ENCODE measurements around the gene PDX1.

The PDX1 gene

DNA sequence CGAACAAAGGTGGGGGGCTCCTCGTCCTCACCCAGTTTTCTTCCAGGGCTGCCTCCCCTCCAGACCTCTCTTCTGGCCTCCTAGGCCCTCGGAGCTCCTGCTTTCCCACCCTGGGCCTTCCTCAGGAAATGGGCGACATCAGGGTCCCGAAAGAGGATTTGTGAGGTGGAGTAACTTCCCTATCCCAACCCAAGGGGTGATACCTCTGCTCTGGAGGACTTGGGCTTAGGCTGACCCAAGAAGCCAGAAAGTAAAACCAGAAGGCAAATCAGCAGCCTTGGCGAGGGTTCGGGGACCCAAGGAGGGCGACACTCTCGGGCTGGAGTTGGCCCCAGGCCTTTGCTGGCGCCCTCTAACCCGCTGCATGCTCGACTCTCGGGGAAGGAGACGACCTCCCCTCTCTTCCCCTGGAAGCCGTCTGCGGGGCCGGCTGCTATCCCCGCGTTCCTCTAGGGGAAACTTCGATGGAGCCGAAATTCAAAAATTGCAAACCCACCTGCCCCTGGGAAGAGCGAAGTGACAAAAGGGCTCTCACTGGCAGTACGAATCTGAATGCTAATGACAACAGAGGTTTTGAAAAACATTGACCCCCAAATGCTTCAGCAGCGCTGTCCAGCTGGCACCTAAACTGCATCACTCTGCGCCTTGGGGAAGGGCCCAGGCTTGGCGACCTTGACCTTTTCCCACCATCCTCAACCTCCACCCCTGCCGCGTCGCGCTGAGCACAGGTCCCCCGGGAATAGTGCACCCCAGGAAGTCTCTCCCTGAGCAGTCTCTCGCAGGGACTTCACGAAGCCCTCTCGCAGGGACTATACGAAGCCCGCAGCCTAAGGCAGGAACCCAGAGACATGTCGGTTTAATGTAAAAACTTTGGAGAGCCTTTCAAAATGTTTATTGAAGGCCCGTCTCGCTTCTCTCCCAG is 2.4 kb downstream of the PDX1 start:
- in situ Hi-C loops (cut with HindIII; ENCODE audit: low sequenced_read_pairs) = loop anchor here (5.0 kb wide), 1 partner anchor 50 kb away; no protein-coding TSS in a partner anchor

DNA sequence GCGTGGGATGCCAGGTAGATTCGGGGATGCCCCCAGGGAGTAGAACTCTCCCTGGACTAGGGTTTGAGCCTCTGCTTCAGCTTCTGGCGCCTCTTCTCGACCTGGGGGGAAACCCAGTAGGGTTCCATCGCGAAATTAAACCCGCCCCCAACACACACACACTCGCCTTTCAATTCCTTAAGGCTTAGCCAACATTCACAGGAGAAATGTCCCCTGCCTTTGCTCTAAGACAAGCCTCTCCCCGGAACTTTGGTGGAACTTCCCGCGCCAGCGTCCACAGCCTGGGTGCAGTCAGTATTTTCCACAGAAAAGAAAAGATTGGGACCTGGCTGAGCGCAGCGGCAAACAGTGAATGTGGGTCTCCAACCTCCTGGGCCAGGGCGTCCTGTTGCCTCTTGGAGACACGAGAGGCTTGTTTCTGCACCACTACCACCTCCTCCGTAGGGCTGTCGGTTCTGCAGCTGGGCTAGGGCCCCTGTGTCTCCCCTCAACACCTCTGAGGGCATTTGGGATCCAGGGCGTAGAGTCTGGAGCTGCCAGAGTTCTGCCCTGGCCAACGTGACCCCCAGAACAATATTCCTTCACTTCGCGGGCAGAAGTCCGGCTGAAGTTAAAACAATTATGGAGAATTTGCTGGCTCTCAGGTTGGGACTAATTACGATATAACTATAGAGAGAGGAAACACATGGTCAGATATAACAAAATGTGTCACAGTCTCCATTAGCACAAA is 3.2 kb downstream of the PDX1 start:
- in situ Hi-C loops (cut with HindIII; ENCODE audit: low sequenced_read_pairs) = loop anchor here (5.0 kb wide), 1 partner anchor 49 kb away; no protein-coding TSS in a partner anchor

DNA sequence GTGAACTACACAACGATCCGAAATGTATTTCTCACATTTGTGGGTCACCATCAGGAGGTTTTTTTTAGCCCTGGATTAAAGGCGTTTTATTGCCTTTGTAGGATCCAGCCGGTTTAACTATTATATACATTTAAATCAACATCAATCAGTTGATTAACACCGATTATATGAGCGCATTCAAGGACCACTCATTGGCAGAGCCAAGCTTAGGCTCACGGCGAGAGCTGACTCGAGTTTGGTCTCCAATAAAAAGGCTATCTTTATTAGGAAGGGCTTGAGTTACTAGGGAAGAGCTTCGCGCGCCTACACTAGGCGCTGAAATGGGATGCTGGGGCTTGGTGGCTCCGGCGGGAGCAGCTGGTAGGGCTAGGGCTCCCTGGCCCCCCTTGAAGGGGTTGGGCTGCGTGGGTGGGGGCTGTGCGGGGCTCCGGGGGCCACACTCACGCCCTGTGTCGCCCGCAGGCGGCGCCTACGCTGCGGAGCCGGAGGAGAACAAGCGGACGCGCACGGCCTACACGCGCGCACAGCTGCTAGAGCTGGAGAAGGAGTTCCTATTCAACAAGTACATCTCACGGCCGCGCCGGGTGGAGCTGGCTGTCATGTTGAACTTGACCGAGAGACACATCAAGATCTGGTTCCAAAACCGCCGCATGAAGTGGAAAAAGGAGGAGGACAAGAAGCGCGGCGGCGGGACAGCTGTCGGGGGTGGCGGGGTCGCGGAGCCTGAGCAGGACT is 4.2 kb downstream of the PDX1 start:
- in situ Hi-C loops (cut with HindIII; ENCODE audit: low sequenced_read_pairs) = loop anchor here (5.0 kb wide), 1 partner anchor 48 kb away; no protein-coding TSS in a partner anchor

DNA sequence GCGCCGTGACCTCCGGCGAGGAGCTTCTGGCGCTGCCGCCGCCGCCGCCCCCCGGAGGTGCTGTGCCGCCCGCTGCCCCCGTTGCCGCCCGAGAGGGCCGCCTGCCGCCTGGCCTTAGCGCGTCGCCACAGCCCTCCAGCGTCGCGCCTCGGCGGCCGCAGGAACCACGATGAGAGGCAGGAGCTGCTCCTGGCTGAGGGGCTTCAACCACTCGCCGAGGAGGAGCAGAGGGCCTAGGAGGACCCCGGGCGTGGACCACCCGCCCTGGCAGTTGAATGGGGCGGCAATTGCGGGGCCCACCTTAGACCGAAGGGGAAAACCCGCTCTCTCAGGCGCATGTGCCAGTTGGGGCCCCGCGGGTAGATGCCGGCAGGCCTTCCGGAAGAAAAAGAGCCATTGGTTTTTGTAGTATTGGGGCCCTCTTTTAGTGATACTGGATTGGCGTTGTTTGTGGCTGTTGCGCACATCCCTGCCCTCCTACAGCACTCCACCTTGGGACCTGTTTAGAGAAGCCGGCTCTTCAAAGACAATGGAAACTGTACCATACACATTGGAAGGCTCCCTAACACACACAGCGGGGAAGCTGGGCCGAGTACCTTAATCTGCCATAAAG is 4.8 kb downstream of the PDX1 start:
- in situ Hi-C loops (cut with HindIII; ENCODE audit: low sequenced_read_pairs) = loop anchor here (5.0 kb wide), 1 partner anchor 48 kb away; no protein-coding TSS in a partner anchor

DNA sequence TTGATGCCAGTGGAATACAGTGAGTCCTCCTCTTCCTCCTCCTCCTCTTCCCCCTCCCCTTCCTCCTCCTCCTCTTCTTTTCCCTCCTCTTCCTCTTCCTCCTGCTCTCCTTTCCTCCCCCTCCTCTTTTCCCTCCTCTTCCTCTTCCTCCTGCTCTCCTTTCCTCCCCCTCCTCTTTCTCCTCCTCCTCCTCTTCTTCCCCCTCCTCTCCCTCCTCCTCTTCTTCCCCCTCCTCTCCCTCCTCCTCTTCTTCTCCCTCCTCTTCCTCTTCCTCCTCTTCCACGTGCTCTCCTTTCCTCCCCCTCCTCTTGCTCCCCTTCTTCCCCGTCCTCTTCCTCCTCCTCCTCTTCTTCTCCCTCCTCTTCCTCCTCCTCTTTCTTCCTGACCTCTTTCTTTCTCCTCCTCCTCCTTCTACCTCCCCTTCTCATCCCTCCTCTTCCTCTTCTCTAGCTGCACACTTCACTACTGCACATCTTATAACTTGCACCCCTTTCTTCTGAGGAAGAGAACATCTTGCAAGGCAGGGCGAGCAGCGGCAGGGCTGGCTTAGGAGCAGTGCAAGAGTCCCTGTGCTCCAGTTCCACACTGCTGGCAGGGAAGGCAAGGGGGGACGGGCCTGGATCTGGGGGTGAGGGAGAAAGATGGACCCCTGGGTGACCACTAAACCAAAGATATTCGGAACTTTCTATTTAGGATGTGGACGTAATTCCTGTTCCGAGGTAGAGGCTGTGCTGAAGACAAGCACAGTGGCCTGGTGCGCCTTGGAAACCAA is 5.6 kb downstream of the PDX1 start:
- in situ Hi-C loops (cut with HindIII; ENCODE audit: low sequenced_read_pairs) = no loop called here

DNA sequence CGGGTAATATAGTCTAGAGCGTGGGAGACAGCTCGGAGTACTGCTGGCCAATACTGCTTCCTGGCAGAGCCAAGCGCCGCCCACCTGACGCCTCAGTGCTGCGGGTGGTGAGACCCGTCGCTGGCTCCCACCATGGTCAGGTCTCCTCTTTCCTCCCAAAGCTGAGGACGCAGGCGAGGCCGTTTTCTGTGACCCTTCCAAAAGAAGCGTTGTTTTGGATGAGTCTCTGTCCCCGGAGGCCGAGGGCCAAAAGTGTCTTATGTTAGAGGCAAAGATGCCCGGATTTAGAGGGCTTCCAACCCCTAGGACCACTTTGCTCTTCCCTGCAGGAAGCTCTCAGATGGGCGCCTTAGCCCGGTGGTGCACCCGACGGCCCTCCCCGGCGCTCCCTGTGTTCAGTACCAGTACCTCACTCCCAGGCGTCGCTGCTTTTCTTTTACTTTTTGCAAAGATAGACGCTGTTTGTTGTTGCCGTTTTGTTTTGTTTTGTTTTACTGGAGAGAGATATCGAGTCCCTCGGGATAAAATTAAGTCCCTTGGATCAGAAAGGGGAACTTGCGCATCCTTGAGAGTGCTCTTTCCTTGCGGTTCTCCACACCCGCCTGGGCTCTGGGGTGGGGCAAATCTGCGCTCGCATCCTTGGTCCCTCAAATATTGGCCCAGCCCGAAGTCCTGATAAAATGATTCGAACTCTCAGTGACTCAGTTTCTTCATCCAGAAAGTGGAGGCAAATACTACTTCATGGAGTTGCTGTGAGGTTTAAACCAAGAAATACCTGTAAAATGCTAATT is 7.0 kb downstream of the PDX1 start:
- in situ Hi-C loops (cut with HindIII; ENCODE audit: low sequenced_read_pairs) = no loop called here

DNA sequence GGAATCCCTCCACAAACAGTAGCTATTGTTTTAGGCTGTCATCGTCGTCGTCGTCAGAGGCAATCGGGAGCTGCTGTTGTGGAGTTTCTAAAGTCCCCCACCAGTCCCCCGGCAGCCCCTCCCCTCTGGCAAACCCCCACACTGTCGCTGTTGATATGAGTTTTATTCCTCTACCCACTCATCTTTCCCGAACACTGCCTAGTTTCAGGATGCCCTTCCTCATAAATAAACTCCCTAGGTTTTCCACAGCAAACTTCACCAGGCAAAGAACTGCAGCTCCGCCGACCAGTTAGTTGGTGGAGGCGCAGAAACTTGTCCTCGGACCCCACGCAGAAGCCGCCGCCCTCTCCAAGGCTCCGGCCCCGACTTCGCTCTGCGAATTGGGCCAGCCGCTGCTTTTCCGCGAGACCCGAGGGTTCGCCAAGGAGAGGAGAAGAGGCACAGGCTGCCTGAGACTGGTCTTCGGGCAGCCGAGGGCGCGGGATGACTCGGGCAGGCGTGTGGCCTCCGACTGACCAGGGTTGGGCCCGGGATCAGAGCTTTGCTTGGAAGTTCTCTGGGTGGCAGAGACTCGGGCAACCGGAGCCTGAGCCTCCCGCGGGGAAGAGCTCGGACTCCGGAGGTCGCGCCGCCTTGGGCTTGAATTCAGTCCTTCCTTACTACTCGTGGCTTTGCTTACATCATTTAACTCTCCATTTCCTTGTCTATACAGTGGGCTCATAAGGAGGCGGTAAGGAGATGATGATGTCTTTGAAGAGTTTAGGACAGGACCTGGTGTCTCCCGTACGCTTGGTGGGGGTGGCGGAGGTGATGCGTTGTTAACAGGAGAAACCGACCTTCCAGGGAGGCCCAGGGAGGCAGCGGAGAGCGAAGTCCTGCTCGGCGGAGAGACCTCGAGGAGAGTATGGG is 7.9 kb downstream of the PDX1 start:
- in situ Hi-C loops (cut with HindIII; ENCODE audit: low sequenced_read_pairs) = no loop called here

DNA sequence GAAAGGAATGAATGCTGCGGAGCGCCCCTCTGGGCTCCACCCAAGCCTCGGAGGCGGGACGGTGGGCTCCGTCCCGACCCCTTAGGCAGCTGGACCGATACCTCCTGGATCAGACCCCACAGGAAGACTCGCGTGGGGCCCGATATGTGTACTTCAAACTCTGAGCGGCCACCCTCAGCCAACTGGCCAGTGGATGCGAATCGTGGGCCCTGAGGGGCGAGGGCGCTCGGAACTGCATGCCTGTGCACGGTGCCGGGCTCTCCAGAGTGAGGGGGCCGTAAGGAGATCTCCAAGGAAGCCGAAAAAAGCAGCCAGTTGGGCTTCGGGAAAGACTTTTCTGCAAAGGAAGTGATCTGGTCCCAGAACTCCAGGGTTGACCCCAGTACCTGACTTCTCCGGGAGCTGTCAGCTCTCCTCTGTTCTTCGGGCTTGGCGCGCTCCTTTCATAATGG is 8.6 kb downstream of the PDX1 start:
- in situ Hi-C loops (cut with HindIII; ENCODE audit: low sequenced_read_pairs) = no loop called here

DNA sequence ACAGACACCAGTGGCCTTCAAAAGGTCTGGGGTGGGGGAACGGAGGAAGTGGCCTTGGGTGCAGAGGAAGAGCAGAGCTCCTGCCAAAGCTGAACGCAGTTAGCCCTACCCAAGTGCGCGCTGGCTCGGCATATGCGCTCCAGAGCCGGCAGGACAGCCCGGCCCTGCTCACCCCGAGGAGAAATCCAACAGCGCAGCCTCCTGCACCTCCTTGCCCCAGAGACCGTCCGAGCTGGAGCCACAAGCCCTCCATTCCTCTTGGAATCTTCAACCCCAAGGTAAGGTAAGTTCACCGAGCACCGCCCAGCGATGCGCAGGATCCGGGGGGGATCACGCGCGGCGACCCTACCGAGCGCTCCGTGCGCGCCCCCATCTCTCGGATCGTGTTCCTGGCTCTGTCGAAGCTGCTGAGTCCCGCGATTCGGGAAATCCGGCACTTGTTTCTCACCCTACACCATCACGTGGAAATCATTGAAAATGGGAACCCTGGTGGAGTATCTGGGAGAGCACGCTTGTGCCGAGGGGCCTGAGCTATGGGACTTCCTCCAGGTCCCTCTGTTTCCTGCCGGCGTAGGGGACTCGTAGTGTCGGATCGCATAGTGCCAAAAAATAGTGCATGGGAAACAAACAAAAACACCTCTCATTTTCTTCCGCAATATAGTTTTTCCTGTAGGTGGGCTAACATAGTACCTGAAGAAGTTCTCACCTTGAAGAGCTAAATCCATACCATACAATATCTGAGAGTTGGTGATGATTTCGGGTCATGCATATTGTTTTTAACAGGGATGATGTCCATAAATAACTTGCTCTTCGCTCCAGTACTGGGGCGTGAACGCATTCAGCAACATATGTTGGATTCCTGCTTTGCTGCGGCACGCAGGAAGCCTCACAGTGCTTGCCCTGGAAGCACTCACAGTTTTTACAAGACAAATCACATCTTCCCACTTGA is 9.3 kb downstream of the PDX1 start:
- in situ Hi-C loops (cut with HindIII; ENCODE audit: low sequenced_read_pairs) = no loop called here

DNA sequence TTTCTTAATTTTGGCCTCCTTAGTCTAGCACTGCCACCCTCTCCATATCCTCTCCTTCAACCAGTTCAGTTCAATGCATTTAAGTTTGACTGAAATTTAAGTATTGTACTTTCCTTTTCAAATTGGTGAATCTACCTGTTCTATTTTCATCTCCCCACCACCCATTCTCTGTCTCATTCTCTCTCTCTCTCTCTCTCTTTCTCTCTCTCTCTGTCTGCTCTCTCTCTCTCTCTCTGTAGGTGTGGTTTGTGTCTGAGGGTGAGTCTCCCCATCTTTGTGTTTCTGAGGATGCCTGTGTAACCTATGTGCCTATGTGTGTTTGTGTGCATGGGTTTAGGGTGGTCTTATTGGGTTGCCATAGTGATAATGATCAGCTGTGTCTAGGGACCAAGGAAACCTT is 10.1 kb downstream of the PDX1 start:
- in situ Hi-C loops (cut with HindIII; ENCODE audit: low sequenced_read_pairs) = no loop called here

DNA sequence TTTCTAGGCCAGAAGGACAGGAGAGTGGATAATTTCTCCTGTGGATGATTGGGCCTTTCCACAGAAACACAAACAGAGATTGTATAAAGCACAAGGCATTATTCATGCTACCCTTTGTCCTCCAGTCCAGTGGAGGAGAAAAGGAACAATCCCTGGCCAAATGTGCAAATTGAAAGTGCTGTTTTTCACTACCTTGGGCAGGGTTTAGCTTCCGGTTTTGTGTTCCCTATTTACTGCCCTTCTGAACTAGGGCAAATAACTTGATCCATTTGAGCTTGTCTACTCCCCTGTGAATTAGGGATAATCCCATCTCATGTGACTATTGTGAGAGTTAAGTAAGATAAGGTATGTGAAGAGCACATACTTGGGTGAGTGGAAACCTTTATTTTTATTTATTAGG is 13.3 kb downstream of the PDX1 start:
- in situ Hi-C loops (cut with HindIII; ENCODE audit: low sequenced_read_pairs) = no loop called here

DNA sequence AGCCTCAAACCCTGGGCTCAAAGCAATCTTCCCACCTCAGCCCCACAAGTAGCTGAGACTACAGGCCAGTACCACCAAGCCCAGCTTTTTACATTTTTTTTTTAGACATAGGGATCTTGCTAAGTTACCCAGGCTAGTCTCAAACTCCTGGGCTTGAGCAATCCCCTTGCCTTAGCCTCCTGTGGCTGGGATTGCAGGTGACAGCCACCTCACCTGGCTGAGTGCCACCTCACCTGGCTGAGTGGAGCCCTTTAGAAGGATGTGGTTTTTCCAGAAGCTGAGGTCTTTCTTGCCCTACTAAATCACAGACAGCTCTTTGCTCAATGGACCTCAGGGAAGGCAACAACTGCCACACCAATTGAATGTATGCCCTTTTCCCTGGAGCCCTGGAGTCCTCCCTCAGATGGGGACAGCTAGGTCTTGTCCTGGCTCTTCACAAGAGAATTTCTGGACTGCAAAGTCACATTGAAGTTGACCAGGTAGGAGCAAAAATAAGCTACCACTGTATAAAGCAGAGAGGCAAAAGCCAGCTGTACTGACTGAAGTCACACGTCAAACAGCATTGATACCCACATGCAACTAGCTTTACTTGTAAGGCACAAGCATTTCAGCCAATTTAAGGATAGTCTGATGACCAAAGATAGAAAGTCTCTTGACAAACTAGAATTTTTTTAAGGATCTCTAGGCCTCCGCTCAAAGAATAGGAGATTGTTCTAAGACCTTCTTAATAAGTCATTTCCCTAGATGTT is 14.0 kb downstream of the PDX1 start:
- in situ Hi-C loops (cut with HindIII; ENCODE audit: low sequenced_read_pairs) = no loop called here

DNA sequence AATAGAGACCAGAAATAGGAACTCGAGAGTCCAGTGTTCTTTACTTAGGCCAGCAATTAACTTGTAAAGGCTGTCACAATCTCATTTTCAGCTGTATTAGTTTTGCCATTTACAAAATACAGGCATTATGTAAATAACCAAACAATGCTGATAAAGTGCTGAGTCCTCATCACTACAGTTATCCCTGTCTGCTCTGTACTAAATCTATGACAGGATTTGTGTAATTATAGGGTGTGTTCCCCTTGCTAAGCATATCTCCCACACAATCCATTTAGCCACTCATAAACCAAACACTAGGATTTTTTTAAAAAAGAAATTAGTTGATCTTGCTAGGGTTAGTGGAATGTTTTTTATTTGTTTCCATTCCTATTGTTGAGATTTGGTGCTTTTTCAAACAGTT is 23.2 kb downstream of the PDX1 start:
- in situ Hi-C loops (cut with HindIII; ENCODE audit: low sequenced_read_pairs) = no loop called here

DNA sequence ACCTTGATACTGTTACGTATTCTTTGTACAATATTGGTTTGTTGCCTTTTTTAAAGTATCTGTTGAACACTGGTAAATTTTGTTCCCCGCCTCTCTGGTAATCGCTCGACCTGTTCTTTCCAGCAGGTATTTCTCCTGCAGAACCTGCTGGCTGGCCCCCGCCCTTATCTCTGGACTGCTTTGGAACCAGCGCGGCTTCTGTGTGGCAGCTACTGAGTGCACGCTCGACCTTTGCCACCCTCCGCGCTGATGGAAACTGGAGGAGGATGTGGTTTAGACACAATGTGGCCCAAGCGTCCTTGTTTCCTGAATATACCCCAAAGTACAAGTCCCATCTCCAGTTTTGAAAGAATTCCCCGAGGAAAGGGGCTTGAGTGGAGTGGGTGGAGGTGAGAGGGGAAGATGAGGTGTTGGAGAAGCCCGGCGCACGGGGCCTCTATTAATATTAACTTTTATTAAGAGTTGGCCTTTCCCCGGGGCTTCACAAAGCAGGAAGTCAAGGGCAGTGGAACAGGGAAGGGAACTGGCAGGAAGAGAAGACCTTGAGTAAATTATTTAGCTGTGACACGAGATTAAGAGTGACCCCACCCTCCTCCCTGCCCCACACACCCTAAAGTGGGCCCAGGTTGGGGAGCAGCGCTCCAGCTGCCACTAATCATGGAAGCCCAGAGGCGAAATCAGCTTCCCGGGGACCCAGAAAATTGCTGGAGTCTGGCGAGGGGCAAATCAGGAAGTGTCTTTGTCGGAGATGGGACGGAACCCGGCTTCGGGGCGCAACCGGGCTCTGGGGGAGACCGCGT is 33.3 kb downstream of the PDX1 start:
- in situ Hi-C loops (cut with HindIII; ENCODE audit: low sequenced_read_pairs) = loop anchor here (5.0 kb wide), 2 partner anchors 79 to 126 kb away; no protein-coding TSS in a partner anchor

DNA sequence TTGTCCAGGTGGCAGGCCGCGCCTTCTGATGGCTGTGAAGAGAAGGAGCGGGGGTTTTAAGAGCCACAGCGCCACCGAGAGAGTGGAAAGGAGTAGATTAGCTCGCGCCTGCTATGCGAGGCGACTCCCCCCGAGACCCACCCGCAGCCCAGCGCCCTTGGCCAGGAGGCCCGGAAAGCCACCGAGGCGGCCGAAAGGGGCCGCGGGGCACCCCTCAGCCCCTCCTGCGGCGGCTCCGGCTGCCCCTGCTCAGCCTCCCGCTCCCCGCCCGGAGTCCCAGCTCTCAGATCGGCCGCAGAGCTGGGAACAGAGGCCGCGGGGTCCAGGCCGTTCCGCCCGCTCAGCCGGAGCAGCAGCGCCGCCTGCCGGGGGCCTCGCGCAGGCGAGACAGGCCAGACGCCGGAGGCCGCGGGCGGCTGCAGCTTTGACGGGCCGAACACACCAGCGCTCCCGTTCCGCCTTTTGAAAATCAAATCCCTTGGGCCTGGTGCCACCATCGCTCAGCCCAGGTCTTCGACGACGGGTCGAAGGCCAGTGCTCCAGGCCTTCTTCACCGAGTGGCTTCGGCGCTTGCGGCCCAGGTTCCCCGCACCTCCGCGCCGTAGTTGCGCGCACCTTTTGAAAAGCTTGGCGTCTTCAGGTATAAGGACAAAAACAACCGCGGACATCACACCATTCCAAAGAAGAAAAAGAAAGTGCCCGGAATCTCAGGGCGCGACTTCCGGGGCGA is 34.0 kb downstream of the PDX1 start:
- in situ Hi-C loops (cut with HindIII; ENCODE audit: low sequenced_read_pairs) = loop anchor here (5.0 kb wide), 2 partner anchors 78 to 127 kb away; no protein-coding TSS in a partner anchor
